ENCODE results near the gene FTCDNL1.

GRCh38 chr2:199762963-199763362, 88.0 kb downstream of the FTCDNL1 start:
- TF ChIP-seq POLR2A (IDR thresholded peaks at IDR 0.05; ENCODE audit: low read length) (no peak), REST (IDR thresholded peaks at IDR 0.05) (no peak), CHD2 (IDR thresholded peaks at IDR 0.05; ENCODE audit: low read length, partially characterized antibody) (no peak), CTCF (IDR thresholded peaks at IDR 0.05) (no peak), EP300 (IDR thresholded peaks at IDR 0.05) (no peak), NFE2L2 (conservative IDR thresholded peaks at IDR 0.05; ENCODE audit: low read length) (no peak), RAD21 (conservative IDR thresholded peaks at IDR 0.05 in 1 of 2, IDR thresholded peaks at IDR 0.05 in 1 of 2) (no peak), ZFP36 (IDR thresholded peaks at IDR 0.05; ENCODE audit: borderline replicate concordance, partially characterized antibody) (no peak), ESRRA (IDR thresholded peaks at IDR 0.05; ENCODE audit: borderline replicate concordance, low read length) (no peak), HDAC2 (IDR thresholded peaks at IDR 0.05) (no peak), SMC3 (IDR thresholded peaks at IDR 0.05) (no peak)

All from A549 (cell line).